NCI-H345 treated with DMSO at 0.1 percent for 48 hours (cell line): Measurements from ENCODE around the gene ECM2.
"Not testable (repeated sequence)": the region's sequence is repeated elsewhere in the genome, so short reads cannot be mapped to it uniquely, and the experiment has no call there.

Source experiments
- DNase-seq: peaks from one replicate; lab custom pipeline; 2025; ENCODE audit not compliant: unreplicated experiment; lab: John Stamatoyannopoulos, UW

Gene ECM2

GRCh38 chr9:92535940-92536850, at the start of gene ECM2:
TSS of gene ECM2 (minus strand) at chr9:92535990. CDS start at chr9:92522866, 13,124 bp downstream.
- DNase-seq, result no peak

- no peak for DNase-seq
Measured at GRCh38 chr9:92576175-92576574, 40.4 kb upstream of the ECM2 start.

DNA sequence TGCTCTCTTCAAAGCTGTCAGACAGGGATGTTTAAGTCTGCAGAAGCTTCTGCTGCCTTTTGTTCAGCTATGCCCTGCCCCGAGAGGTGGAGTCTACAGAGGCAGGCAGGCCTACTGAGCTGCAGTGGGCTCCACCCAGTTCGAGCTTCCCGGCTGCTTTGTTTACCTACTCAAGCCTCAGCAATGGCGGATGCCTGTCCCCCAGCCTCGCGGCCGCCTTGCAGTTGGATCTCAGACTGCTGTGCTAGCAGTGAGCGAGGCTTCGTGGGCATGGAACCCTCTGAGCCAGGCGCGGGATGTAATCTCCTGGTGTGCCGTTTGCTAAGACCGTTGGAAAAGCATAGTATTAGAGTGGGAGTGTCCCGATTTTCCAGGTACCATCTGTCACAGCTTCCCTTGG, 37.8 kb upstream of the ECM2 start:
- DNase-seq, result not testable (repeated sequence)

GRCh38 chr9:92571871-92572270, 36.1 kb upstream of the ECM2 start:
- DNase-seq, result not testable (repeated sequence)

GRCh38 chr9:92564982-92565381, 29.2 kb upstream of the ECM2 start:
- DNase-seq, result no peak

- no peak for DNase-seq
Measured at GRCh38 chr9:92564504-92564903, 28.7 kb upstream of the ECM2 start.

GRCh38 chr9:92563116-92564100, 27.6 kb upstream of the ECM2 start:
- no peak for DNase-seq

- no peak for DNase-seq
Measured at GRCh38 chr9:92562461-92562967, 26.7 kb upstream of the ECM2 start.

DNA sequence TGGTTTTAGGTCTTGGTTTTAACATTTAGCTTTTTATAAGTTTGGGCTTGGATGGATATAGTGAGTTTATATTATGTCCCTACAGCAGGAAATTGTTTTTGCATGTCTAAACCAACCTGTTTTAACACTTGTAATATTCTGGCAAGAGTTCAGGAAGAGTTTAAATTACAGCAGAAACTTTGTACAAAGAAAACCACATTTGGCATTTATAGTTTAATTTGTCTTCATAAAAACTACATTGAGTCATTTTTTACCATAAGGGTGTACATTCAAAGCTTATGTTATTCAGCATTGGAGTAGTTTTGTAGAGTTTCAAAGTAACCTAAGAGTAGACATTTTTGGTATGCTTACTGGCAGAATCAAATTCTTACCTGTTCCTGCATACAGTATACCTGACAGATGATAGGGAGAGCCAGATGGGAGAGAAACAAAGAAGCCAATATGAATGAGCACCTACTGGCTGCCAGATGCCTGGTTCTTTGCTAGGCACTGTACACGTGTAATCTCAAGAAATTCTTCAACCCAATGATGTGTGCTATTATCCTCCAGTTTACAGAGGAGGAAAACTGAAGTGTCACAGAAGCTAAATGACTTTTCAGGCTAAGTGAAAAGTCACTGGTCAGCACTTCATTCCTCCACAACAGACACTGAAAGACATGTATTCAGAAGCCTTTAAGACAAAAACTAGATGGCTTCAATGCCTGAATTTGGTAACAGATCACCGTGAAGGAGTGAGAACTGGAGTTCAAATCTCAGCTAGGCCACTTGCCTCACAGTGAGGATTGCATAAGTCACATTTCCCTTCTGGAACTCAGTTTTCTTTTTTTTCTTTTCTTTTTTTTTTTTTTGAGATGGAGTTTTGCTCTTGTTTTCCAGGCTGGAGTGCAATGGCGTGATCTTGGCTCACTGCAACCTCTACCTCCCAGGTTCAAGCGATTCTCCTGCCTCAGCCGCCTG, 25.9 kb upstream of the ECM2 start:
- no peak for DNase-seq

DNA sequence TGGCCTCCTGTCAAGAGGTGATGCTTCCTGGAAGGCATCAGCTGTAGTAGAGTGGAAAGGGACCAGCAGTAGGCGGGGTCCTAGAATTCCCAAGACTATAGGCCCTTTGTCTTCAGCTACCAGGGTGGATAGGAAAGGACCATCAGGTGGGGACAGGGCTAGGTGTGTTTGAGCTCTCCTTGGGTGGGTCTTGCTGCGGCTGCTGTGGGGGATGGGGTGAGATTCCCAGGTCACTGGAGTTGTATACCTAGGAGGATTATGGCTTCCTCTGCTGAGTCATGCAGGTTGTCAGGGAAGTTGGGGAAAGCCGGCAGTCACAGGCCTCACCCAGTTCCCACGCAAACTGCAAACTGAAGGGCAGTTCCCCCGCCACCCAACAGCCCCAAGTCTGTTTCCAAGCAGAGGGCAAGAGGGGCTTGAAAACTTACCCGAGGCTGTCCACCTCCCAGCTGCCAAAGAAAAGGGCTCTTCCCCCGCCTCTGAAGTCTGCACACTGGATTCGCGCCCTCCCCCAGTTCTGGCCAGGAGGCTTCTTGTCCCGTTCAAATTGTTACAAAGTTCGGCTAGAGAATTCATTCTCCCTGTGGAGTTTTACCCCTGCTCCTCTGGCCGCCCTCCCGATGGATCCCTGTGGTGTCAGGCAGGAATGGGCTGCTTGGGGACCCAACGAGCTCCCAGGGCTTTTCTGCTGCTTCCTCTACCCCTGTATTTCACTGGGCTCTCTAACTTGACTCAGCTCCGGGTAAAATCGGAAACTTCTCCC, 23.0 kb upstream of the ECM2 start:
- DNase-seq, result no peak

- DNase-seq, result no peak
Measured at GRCh38 chr9:92550765-92551164, 15.0 kb upstream of the ECM2 start.

GRCh38 chr9:92547356-92547755, 11.6 kb upstream of the ECM2 start:
- DNase-seq, result no peak

DNA sequence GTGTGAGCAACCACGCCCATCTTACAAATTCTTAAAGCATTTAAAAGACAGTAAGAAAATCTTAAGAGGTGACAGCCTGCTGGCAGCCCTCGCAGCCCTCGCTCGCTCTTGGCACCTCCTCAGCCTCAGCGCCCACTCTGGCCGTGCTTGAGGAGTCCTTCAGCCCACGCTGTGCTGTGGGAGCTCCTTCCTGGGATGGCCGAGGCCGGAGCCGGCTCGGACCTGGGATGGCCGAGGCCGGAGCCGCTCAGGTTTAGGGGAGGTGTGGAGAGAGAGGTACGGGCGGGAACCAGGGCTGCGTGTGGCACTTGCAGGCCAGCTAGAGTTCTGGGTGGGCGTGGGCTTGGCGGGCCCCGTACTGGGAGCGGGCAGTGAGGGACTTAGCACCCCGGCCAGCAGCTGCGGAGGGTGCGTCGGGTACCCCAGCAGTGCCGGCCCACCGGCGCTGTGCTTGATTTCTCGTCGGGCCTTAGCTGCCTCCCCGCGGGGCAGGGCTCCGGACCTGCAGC, 9.3 kb upstream of the ECM2 start:
- no peak for DNase-seq

DNA sequence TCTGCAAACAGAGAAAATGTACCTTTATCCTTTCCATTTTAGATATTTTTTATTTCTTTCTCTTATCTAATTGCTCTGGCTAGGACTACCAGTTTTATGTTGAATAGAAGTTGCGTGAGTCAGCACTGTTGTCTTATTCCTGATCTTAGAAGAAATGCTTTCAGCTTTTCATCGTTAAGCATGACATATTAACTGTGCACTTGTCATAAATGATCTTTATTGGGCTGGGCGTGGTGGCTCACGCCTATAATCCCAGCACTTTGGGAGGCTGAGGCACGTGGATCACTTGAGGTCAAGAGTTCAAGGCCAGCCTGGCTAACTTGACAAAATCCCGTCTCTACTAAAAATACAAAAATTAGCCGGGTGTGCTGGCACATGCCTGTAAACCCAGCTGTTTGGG, 8.2 kb upstream of the ECM2 start:
- no peak for DNase-seq

GRCh38 chr9:92538541-92538940, 2.8 kb upstream of the ECM2 start:
- DNase-seq, result no peak

DNA sequence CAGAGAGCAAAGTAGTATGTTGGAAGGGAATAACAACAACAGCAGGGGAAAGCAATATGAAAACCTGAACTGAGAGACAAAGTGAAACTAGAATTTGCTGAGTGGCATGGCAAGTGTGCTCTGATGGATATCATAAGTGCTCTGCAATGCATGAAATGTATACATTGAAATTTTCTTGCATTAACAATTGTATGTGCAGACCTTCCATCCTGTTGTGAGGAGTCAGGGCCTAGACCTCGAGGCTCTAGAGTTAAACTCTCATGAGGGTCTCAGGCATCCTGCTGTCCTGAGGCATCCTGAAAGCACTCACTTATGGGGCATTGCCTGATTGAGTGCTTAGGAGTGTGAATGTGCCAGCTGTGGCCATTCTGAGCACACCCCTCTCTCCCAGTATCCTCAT, 1.1 kb downstream of the ECM2 start:
- no peak for DNase-seq

GRCh38 chr9:92534204-92534603, 1.6 kb downstream of the ECM2 start:
- no peak for DNase-seq

GRCh38 chr9:92530893-92531292, 4.9 kb downstream of the ECM2 start:
- DNase-seq, result no peak

DNA sequence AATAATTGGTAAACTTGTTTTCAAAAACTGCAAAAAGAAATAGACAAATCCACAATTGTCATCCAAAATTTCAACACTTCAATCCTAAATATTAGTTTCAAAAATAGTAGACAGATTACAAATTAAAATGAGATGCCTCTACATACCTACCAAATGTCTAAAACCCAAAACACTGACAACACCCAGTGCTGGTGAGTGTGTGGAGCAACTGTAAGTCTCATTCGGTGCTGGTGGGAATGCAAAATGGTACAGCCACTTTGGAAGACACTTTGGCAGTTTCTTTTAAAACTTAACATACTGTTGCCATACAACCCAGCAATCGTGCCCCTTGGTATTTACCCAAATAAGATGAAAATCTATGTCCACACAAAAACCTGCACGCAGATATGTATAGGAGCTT, 6.7 kb downstream of the ECM2 start:
- no peak for DNase-seq

- DNase-seq, result no peak
Measured at GRCh38 chr9:92528522-92528849, 7.3 kb downstream of the ECM2 start.
